ENCODE results near the gene HOXB8.
A peak's percentile ranks its signal among the peaks of the same experiment; 100 is the strongest.

Gene HOXB8

GRCh38 chr17:48596000-48596734 is 18.9 kb downstream of the HOXB8 start:
- no peak for DNase-seq

- no peak for DNase-seq
These were observed 19.7 kb downstream of the HOXB8 start for GRCh38 chr17:48595278-48595999.

GRCh38 chr17:48594538-48595277 is 20.4 kb downstream of the HOXB8 start:
- DNase-seq: no peak

GRCh38 chr17:48593840-48594537 is 21.1 kb downstream of the HOXB8 start:
- peak; percentile 73 for DNase-seq

- DNase-seq: no peak
These were observed 21.8 kb downstream of the HOXB8 start, which contains the start of gene HOXB5 for GRCh38 chr17:48593126-48593829. Gene HOXB5, minus strand, starts transcription at chr17:48593779. Its CDS starts 97 bp downstream, at chr17:48593682.

- no peak for DNase-seq
These were observed 22.5 kb downstream of the HOXB8 start for GRCh38 chr17:48592577-48592976.

GRCh38 chr17:48592057-48592514 is 23.0 kb downstream of the HOXB8 start:
- DNase-seq: no peak

- DNase-seq: no peak
These were observed 23.6 kb downstream of the HOXB8 start for GRCh38 chr17:48591255-48592056.

- no peak for DNase-seq
These were observed 24.4 kb downstream of the HOXB8 start for GRCh38 chr17:48590607-48591161.

GRCh38 chr17:48589831-48590606 is 25.1 kb downstream of the HOXB8 start, which contains the start of gene HOXB3:
Gene HOXB3, minus strand, starts transcription at chr17:48590241. Its CDS starts 37,767 bp downstream, at chr17:48552474.
- no peak for DNase-seq

- no peak for DNase-seq
These were observed 25.8 kb downstream of the HOXB8 start for GRCh38 chr17:48589060-48589830.

GRCh38 chr17:48588528-48588927 is 26.6 kb downstream of the HOXB8 start:
- DNase-seq: no peak

- no peak for DNase-seq
These were observed 27.0 kb downstream of the HOXB8 start for GRCh38 chr17:48588074-48588415.

GRCh38 chr17:48587276-48588073 is 27.6 kb downstream of the HOXB8 start:
- no peak for DNase-seq

GRCh38 chr17:48586355-48587258 is 28.5 kb downstream of the HOXB8 start:
- DNase-seq: no peak

GRCh38 chr17:48584223-48584741 is 30.8 kb downstream of the HOXB8 start:
- DNase-seq: no peak

- DNase-seq: no peak
These were observed 31.3 kb downstream of the HOXB8 start for GRCh38 chr17:48583708-48584222.

Measured in CD4-positive, alpha-beta T cell treated with Interleukin-15 for 1 hour (primary cell).